Measurements from ENCODE around the gene KIAA1671.

The KIAA1671 gene

DNA sequence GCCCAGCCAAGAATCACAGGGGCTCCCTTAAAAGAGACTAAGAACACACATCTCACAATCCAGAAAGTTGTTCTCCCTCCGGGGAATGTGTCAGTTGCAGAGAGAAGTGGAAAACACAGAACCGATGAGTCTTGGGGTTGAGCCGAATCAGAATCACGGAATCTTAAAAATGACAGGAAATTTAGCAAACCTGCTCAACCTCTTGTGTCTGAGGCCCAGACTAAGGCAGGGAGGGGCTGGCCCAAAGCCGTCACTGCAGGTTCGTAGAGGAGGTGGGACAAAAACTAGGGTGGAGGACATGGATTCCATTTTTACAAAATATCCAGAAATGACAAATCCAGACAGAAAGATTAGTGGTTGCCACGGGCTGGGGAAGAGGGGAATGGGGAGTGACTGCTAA, 63.8 kb downstream of the KIAA1671 start:
- DNase-seq: no peak

DNA sequence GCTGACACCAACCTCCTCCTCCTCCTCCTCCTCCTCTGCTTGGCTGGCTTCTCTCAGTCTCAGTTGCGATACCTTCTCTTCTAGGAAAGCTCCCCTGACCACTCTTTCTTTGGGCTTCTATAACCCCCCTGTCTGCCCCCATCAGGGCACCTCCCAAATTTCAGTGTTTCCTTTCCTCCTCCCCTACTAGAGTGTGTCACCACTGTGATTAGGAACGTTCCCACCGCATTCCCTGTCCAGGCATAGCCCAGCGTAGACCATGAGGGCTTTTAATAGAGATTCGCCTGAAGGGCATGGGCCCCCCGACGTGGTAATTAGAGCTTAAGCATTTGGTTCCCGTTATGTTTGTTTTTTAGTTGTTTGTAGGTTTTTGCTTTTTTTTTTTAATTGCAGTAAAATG, 65.5 kb downstream of the KIAA1671 start:
- DNase-seq: no peak

DNA sequence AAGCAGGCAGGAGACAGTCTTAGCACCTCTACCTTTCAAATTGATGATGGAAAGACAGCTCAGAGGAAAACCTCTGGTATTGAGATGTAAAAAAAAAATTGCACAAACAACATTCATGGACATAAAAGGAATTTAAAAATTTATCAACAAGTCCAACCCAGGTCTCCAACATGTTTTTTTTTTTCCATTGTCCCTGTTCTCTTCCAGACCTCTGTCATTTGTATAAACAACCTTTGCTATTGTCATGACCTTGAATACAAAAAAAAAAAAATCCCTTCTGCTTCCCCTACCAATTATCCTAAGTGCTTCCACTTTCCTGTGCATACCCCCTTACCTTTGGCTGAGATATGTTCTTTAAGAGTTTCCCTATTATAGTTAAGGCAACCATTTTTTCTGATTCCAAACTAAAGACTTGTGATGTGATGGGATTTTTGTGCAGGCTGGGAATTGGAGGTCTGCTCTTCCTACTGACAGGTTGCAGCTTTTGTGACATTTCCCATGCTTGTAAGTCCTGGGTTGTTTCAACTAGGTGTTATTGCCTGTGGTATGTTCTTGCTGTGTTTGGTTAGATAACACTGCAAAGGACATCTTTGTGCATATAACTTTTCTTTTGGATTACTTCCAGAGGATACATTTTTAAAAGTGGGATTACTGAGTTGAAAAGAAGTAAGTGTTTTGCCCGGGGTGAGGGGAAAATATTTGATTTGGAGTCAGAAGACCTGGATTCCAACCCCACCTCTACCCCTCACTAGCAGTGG, 67.1 kb downstream of the KIAA1671 start:
- no peak for DNase-seq

DNA sequence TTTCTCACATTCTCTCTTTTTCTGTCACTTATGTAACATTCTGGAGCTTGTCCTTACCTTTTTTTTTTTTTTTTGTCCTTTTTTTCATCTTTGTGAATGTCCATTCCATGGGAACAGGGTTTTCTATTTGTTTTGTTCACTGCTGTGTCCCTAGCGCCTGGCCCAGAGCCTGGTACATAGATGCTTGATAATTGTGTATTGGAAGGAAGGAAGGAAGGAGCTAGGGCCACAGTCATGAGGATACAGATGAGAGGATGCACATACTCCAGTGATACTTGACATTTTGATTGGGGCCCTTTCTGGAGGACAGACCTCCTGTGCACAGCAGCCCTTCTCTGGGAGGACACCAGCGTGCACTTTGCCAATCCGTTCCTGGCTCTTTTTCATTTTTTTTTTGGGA, 68.9 kb downstream of the KIAA1671 start:
- DNase-seq: no peak

GRCh38 chr22:25021976-25022711, 69.6 kb downstream of the KIAA1671 start:
- DNase-seq: no peak

GRCh38 chr22:25023879-25024278, 71.4 kb downstream of the KIAA1671 start:
- no peak for DNase-seq

GRCh38 chr22:25024895-25025294, 72.4 kb downstream of the KIAA1671 start:
- DNase-seq: no peak

GRCh38 chr22:25025491-25026400, 73.2 kb downstream of the KIAA1671 start:
- DNase-seq: no peak

- no peak for DNase-seq
These were observed 74.8 kb downstream of the KIAA1671 start for GRCh38 chr22:25027043-25027906.

DNA sequence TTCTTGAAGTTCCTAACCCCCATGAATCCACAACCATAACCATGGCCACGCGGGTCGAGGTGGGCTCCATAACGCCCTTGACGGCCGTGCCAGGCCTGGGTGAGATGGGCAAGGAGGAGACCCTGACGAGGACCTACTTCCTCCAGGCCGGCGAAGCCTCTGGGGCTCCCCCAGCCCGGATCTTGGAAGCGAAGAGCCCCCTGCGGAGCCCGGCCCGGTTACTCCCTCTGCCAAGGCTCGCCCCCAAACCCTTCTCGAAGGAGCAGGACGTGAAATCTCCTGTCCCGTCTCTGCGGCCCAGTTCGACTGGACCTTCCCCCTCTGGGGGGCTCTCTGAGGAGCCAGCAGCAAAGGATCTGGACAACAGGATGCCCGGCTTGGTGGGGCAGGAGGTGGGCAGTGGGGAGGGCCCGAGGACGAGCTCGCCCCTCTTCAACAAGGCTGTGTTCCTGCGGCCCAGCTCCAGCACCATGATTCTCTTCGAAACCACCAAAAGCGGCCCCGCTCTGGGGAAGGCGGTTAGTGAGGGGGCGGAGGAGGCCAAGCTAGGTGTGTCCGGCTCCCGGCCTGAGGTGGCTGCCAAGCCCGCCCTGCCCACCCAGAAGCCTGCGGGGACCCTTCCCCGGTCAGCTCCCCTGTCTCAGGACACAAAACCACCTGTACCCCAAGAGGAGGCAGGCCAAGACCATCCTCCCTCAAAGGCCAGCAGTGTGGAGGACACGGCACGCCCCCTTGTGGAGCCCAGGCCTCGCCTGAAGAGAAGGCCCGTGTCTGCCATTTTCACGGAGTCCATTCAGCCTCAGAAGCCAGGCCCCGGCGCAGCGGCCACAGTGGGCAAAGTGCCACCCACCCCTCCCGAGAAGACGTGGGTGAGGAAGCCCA, 75.7 kb downstream of the KIAA1671 start:
- no peak for DNase-seq

- no peak for DNase-seq
These were observed 76.3 kb downstream of the KIAA1671 start for GRCh38 chr22:25028841-25029141.

DNA sequence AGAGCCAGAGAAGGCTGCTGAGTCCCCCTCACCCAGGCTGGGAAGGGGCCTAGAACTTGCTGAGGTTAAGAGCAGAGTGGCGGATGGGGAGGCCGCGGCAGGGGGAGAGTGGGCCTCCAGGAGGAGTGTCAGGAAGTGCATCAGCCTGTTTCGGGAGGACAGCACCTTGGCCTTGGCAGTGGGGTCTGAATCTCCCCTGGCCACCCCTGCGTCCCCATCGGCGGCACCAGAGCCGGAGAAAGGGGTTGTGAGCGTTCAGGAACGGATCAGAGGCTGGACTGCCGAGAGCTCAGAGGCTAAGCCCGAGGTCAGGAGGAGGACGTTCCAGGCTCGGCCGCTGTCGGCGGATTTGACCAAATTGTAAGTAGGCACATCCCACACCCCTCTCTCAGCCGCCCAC, 76.7 kb downstream of the KIAA1671 start:
- DNase-seq: no peak

- DNase-seq: no peak
These were observed 78.1 kb downstream of the KIAA1671 start for GRCh38 chr22:25030636-25031035.

GRCh38 chr22:25032066-25032465, 79.5 kb downstream of the KIAA1671 start:
- DNase-seq: no peak

DNA sequence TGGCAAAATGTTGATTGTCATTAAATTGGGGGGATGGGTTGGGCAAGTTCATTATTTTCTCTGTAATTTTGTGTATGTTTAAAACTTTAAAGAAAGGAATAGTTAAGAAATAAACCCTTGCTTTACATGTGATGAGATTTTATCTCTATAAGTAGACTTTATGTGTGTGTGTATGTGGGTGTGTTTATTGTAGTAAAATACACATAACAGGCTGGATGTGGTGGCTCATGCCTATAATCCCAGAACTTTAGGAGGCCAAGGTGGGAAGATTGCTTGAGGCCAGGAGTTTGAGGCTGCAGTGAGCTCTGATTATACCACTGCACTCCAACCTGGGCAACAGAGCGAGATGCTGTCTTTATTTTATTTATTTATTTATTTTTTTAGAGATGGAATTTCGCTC, 83.2 kb downstream of the KIAA1671 start:
- DNase-seq: no peak

DNA sequence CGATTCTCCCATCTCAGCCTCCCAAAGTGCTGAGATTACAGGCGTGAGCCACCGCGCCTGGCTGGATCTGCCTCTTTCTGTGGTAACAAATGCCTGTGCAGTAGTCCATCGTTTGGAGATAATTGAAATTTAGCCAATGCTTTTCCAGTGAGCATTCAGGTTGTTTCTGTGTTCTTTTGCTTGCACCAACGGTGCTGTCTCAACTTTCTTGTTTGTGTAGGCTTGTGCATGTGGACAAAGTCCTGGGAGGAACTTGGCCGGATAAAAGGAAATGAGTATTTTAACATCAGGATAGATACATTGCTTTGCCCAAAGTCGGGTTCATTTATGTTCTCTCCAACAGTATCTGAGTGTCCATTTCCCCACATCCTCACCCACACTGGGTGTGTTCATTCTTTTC, 85.7 kb downstream of the KIAA1671 start:
- DNase-seq: no peak

DNA sequence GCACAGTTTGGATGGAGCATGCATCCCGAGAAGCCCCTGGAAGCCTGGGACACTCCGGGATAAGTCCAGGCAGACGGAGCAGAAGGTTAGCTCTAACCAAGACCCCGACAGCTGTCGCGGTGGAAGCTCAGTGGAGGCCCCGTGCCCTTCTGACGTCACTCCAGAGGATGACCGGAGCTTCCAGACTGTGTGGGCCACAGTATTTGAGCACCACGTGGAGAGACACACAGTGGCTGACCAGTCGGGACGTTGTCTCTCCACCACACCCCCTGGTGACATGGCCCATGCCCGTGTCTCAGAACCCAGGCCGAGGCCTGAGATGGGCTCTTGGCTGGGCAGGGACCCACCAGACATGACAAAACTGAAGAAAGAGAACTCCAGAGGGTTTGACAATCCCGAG, 86.3 kb downstream of the KIAA1671 start:
- DNase-seq: no peak

- DNase-seq: no peak
These were observed 86.7 kb downstream of the KIAA1671 start for GRCh38 chr22:25039255-25039654.

DNA sequence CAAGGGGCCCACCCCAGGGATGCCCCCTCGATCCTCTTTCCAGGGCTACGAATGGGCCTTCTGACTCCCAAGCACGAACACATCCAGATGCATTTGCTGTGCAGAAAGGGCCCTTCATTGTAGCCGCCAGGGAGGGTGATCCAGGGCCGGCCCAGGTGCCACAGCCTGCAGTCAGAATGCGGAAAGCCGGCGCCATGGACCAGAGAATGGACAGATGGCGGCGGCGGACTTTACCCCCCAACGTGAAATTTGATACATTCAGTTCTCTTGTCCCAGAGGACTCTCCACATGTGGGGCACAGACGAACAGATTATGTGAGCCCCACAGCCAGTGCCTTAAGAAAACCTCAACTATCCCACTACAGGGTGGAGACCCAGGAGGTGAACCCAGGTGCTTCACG, 87.2 kb downstream of the KIAA1671 start:
- no peak for DNase-seq

GRCh38 chr22:25045159-25045558, 92.6 kb downstream of the KIAA1671 start:
- no peak for DNase-seq

DNA sequence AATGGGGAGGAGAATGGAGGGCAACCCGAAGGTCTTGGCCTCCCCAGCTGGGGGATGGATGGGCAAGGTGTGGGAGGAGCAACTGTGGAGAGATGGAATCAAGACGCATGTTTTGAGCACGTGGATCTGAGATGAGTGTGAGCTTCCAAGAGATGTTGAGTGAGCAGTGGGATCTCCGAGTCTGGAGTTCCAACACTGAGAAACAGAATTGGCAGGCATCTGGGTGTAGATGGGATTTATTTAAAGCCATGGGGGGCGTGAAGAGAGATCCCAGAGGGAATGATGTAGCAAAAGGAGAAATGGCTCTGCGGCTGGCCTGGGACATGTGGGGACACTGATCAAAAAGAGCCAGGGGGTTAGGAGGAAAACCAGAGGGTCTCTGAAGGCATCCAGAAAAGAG, 95.6 kb downstream of the KIAA1671 start:
- DNase-seq: no peak
